Endometrium (tissue), 2 donors: Measurements from ENCODE around the gene ZBED4.
"Not testable (repeated sequence)": the region's sequence is repeated elsewhere in the genome, so short reads cannot be mapped to it uniquely, and the experiment has no call there.

Experiments used
- FAIRE-seq: peaks from 2 replicates; lab custom pipeline; 2012; peaks lifted over from hg19 to GRCh38; lab: Jason Lieb, UNC
- donor health status: control.
- donor health status: control.

Gene ZBED4

GRCh38 chr22:49827271-49827852, 26.3 kb upstream of the ZBED4 start:
- no peak for FAIRE-seq

DNA sequence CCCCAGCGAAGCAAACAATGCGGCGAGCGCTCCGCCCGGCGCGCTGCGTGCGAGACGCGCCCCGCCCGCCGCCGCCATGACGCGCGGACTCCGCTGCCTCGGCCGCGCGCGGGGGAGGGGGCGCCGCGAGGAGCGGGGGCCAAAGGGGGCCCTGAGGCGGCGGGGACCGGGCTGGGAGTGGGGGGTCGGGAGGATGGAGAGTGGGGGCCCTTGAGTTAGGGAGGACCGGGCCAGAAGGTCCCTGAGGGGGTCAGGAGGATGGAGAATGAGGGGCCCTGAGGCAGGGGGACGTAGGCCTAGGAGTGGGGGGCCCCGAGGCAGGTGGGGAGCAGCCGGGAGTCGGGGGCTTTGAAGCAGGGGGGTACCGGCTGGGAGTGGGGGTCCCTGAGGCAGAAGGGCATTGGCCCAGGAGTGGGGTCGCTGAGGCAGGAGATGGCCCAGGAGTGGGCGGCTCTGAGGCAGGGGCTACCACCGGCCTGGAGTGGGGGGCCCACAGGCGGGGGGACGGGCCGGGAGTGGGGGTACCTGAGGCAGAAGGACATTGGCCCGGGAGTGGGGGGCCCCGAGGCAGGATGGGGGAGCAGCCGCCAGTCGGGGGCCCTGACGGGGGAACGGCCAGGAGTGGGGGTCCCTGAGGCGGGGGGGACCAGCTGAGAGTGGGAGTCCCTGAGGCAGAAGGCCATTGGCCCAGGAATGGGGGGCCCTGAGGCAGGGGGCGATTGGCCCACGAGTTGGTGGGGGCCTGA, 25.6 kb upstream of the ZBED4 start, which contains the start of gene BRD1:
Gene BRD1, minus strand, starts transcription at position 21 of the 746 bp plus-strand sequence. CDS start 3,556 bp downstream, outside the sequence.
- FAIRE-seq, result no peak

DNA sequence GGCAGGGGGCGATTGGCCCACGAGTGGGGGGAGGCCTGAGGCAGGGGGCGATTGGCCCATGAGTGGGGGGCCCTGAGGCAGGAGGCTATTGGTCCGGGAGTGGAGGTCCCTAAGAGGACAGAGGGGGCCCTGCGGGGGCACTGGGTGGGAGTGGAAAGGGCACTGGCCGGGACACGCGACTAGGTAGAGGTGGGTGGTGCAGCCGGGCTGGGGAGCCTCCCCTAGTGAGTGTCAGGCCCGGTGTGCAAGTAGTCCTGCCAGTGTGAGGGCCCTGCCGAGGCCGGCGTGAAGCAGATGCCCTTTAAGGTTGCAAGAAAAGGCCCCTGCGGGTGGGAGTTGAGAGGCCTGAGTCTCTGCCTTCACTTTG, 25.1 kb upstream of the ZBED4 start:
- FAIRE-seq, result no peak

DNA sequence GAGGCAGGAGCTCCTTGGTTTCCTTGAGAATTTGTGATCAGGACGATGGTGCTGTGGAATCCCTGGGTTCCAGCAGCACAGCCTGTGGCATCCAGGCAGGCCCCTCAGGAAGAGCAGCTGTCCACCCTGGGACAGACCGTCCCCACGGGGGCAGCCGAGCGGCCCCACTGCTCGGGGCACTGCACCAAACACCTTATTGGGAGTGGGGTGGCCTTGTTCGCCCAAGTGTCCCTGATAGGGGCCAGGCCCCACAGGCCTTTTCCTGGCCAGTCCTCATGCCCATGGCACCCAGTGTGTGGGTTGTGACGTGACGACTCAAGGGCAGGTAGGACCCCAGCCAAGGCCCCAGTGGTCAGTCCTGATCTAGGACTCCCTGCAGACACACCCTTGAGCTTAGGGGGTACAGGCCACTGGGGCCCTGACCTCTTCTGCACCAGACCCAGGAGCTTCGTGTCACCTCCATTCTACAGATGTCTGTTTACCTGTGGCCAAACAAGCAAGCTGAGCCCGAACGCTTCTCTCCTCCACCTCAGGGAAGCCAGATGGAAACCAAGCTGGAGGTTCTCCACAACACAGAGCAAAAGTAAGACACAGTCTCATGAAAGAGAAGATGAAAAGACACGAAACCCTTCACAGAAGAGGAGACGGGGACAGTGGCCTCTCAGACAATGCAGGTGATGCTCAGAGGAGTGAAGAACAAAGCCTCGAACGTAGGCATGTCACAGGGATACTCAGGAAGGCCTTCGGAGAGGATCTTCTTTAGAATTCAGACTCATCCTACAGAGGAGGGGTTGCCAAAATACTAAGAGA, 24.4 kb upstream of the ZBED4 start:
- FAIRE-seq, result no peak

- FAIRE-seq, result no peak
Measured at GRCh38 chr22:49833340-49834007, 20.2 kb upstream of the ZBED4 start.

DNA sequence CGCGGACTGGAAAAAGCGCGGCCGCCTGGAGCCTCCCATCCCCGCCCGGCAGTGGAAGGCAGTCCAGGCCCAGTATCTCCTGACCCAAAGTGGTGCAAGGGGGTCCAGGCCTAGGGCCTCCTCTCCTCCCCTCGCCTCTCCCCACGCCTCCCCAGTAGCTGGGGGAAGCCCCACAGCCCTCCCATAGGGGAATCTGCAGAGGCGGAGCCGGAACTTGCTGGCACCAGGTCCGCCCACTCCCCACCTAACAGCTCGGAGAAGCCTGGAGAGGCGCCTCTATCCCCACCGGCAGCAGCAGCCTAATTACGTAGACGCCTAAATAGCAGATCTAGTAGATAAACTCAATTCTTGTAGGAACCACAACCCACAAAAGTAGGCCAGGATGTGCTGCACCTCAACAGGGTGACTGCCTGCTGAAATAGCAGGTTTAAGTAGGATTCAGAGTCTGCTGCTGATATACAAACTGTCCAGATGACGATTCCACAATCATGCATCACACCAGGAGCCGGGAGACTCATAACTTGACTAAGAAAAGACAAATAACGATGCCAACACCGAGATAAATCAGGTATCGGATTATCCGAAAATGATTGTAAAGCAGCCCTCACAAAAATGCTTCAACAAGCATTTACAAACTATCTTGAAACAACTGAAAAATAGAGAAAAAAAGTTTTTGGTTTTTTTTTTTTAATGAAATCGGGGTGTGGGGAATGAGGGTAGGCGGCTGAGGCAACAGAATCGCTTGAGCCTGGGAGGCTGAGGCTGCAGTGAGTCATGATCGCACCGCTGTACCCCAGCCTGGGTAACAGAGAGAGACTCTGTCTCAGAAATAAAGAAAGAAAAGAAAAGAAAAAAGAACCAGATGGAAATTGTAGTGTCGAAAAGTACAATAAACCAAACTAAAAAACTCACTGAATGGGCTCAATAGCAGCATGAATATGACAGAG, 14.6 kb upstream of the ZBED4 start:
- no peak for FAIRE-seq

- no peak for FAIRE-seq
Measured at GRCh38 chr22:49845241-49845640, 8.4 kb upstream of the ZBED4 start.

GRCh38 chr22:49845666-49846459, 7.8 kb upstream of the ZBED4 start:
- no peak for FAIRE-seq

GRCh38 chr22:49847751-49848689, 5.6 kb upstream of the ZBED4 start:
- no peak for FAIRE-seq

GRCh38 chr22:49848690-49849160, 4.9 kb upstream of the ZBED4 start:
- no peak for FAIRE-seq

DNA sequence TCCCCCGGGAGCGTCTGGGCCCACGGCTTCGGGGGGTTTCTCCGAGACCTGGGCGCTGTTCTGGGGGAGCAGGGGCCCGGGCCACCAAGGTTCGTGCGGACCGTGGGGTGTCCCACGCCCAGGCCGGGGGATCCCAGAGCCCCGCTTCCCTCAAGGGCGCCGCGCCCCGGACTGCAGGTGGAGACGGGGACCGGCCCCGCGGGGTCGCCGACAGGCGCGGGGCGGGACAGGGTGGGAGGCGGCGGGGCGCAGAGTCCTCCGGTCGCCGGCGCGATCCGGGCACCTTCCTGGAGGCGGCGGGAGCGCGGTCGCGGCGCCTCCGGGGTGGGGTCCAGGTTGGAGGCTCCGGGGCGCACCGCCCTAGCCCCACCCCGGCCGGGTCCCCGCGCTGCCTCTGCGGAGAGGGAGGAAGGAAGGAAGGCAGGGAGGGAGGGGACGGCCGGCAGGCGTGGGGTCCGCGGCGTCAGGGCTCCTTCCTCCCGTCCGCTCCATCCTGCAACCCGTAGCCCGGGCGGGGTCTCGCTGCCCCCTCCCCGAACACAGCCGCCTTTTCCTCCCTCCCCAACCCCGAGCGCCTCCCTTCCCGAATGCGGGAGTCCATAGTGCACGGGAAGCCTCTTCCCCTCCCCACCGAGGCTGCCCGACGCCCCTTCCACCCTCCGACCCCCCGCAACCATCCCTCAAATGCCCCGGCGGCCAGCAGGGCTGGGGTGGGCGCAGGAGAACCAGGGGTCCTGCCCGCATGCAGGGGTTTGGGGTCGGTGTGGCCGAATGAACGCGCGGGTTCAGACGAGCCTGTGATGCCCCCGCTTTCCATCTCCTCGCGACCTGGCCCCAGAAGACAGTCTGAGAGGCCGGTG, 4.3 kb upstream of the ZBED4 start:
- no peak for FAIRE-seq

DNA sequence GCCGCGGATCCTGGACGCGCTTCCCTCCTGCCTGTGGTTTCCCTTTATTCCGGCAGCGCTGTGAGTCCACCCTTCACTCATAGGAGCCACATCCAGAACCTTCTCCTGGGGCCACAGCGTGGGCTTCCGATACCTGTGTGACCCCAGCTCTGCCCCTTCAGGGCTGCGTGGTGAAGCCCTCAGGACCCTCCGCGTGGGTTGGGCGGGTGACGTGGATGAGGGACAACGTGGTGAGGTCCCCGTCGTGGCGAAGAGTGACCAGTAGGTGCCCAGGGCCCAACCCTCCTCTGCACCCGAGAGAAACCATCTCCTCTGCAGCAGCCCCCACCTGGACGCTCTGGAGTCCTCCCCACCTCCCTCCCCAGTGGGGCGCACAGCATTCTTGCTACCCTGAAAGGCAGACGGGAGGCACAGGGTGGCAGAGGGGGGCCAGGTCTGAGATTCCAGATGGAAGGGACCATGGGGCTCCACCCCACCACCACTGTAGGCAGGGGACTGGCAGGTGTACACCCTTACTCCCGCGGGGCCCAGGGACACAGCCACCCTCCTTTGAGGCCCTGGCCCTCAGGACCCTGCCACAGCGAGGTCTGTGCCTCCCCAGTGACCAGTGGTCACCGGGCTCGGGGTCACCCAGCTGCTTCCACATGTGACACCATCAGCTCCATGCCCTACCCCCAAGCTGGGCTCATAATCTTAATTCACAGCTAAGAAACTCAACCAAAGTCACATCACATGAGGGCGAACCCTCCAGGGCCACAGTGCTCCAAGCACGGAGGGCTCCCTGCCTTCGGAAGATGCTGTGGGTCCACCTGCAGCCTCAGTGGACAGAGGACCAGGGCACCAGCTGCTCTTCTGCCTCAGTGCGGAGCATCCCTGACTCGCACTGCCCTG, 3.4 kb upstream of the ZBED4 start:
- no peak for FAIRE-seq

GRCh38 chr22:49850959-49851802, 2.5 kb upstream of the ZBED4 start:
- FAIRE-seq, result no peak

DNA sequence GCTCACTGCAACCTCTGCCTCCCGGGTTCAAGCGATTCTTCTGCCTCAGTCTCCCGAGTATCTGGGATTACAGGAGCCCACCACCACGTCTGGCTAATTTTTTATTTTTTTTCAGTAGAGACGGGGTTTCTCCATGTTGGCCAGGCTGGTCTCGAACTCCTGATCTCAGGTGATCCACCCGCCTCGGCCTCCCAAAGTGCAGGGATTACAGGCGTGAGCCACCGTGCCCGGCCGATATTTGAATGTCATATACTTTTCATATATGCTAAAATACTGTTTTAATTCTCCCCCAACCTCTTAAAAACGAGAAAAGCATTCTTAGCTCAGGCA, 1.1 kb upstream of the ZBED4 start:
- FAIRE-seq, result not testable (repeated sequence)

- FAIRE-seq, result no peak
Measured at GRCh38 chr22:49853981-49854831, 562 bp downstream of the ZBED4 start.
